HFF-Myc (cell line): ENCODE results near the gene TBCK.

ENCODE experiments used
- DNase-seq: peaks from one replicate; pipeline ENCODE4 v3.0.0-alpha.2; 2011; ENCODE audit warnings: low read depth; ENCODE audit errors: extremely low read depth
- H3K4me3 ChIP-seq: replicated peaks from 2 replicates; pipeline ENCODE4 v1.5.1; 2011; ENCODE audit warnings: low read depth, mild to moderate bottlenecking, control low read depth, low read length
- TF ChIP-seq, protein P1 (sequence below): IDR thresholded peaks from 2 replicates; pipeline ENCODE4 v1.5.1; 2012; ENCODE audit warnings: mild to moderate bottlenecking, low read depth, low read length, control low read depth; ENCODE audit errors: missing control alignments

Gene TBCK

DNA sequence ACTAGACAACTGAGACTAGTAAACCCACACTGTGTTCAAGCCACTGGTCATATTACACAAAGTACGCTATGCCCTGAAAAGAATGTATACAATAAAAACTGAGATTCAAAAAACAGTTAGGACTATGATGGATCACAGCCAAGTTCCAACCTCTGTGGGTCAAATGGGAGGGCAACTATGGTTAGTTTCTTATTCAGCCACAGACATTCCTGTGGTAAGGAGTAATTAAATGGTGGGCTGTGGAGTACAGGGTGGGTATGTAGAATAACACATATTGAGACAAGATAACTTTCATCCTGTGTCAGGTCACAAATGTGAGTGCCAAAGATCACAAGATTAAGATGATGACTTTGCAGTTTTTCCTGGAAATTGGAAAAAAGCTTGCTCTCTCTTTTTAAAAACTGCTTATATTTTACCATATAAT, 253.5 kb downstream of the TBCK start:
- peak; percentile 53 for DNase-seq
- TF ChIP-seq, protein P1, sequence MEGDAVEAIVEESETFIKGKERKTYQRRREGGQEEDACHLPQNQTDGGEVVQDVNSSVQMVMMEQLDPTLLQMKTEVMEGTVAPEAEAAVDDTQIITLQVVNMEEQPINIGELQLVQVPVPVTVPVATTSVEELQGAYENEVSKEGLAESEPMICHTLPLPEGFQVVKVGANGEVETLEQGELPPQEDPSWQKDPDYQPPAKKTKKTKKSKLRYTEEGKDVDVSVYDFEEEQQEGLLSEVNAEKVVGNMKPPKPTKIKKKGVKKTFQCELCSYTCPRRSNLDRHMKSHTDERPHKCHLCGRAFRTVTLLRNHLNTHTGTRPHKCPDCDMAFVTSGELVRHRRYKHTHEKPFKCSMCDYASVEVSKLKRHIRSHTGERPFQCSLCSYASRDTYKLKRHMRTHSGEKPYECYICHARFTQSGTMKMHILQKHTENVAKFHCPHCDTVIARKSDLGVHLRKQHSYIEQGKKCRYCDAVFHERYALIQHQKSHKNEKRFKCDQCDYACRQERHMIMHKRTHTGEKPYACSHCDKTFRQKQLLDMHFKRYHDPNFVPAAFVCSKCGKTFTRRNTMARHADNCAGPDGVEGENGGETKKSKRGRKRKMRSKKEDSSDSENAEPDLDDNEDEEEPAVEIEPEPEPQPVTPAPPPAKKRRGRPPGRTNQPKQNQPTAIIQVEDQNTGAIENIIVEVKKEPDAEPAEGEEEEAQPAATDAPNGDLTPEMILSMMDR = no peak
- no peak overlapping the region for H3K4me3 ChIP-seq

DNA sequence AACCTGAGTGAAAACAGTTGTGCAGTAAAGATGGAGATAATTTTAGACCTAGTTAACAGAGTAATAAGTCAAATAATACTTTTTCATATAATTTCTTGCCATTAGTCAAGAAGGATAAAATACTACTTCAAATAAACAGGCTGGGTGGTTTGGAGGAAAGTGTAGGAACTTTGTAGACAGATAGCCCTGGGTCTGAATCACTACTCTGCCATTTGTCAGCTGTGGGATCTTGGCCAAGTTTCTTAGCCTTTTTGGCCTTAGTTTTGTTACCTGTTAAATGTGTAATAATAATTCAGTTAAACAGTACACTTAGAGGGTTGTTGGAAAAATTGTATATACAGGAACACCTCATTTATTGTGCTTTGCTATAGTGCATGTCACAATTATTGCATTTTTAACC, 257.1 kb downstream of the TBCK start:
- no peak overlapping the region for H3K4me3 ChIP-seq
- no peak for DNase-seq
- TF ChIP-seq, protein P1 = no peak

DNA sequence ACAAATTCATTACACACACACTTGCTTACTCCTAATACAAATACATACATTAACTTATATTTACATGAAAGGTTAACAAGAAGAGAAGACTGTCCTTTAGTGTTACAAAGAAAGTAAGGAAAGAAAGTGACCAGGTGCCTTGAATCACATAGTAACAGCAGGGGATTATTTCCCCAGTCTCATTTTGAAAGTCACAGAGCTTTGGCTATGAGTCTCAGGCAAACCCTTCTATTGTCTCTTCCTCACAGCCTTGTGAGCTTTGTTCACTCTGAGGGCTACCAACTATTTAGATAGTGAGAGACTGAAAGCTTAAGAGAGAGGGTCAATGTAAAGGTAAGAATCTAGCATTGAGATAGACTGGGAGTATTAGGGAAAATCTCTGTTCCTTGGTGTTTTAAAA, 259.1 kb downstream of the TBCK start:
- no peak overlapping the region for H3K4me3 ChIP-seq
- DNase-seq = no peak
- TF ChIP-seq, protein P1 = no peak

DNA sequence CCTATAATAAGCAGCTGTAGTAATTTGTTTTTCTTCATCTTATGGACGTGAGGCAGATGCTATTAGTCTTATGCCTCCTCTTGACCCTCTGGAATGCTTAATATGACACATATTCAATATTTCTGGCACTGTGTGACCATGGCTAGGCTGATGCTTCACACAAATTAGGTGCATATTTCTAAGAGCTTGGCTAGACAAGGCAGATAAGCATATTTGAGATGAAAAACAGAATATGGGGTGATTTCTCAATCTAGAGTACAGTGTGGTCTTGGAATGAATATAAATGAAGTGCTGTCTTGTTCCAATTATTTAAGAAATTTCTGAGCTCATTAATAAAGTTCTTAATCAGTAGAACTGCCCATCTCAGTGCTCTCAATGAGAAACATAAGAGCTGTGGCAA, 264.5 kb downstream of the TBCK start:
- TF ChIP-seq, protein P1 = no peak
- H3K4me3 ChIP-seq = no peak overlapping the region
- no peak for DNase-seq

DNA sequence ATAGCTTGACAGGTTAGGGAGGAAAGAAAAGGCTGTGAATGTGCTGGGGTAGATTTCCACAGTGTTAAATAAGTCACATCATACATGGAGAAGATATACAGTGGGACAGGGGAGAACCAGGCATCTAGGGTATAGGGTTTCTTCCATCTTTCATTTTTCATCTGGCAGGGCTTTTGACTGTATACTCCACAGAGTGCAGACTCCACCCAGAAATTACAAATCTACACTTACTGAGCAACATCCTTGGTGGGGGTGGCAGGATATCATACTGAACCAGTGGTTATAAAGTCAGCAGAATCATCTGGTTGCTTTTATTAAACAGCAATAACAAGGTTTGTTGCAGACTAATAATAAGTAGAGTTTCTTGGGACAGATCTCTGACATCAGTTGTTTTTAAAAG, 266.5 kb downstream of the TBCK start:
- no peak overlapping the region for H3K4me3 ChIP-seq
- TF ChIP-seq, protein P1 = no peak

DNA sequence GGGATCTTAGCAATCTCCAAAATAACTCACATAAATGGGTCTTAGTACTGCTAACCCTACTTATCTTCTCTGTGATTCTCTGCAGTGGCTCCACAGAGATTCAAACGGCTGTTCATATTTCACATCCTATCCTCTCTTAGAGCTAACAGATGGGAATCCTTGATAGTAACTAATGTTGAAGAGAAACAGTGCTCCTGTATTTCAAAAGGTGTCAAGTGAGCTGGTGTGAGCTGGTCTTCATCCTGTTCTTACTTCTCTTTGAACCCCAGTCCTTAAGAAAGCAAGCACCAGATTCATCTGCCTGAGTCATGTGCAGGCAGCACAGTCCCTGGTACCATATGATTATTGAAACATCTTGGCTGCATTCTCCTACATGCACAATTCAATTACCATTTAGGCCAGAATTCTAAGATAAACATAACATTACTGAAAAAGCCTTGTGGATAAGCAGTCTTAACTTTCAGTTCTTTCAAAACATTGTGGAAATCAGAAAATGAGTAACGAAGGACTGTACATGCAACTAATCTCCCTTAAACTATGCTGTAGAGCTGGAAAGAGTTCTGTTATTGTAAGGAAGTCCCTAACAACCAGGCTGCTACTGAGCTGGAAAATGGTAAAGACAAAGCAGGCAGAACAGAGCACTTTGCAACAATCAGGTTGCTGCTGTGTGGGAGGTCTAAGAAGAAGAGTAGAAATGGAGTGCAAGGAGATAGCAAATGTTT, 267.6 kb downstream of the TBCK start:
- H3K4me3 ChIP-seq = no peak overlapping the region
- no peak for DNase-seq
- TF ChIP-seq, protein P1 = no peak

More for the DNA sequence above, 266.5 kb downstream of the TBCK start:
- DNase-seq = no peak

DNA sequence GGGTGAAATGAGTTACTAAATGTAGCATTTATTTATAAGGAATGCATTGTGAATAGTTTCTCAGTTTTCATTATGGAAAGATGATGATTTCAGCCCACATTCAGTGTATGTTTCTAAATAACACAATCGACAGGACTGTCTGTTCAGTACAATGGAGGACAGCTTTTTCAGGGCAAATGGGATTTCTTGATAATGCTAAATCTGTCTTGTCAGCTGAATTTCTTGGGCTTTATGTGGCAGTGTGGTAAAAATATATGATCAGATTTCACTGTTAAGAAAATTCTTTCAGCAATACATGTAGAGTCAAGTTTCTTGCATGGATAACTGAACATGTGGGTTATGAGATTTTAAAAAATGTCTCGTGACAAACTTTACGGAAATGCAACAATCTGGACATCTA, 269.9 kb downstream of the TBCK start:
- no peak for DNase-seq
- TF ChIP-seq, protein P1 = no peak
- H3K4me3 ChIP-seq = no peak overlapping the region
